OCI-LY7 (cell line): Measurements from ENCODE around the gene SELENOW. TPM values are rescaled to one million over a fixed set of nuclear protein-coding genes. Genes with fewer than 3 reads are reported as not detected.

ENCODE experiments used
- BruUV-seq: library from RNA; stranded (reverse); fragments of 400-500 nt; replicated peaks from 2 replicates; lab custom pipeline; 2021; lab: Mats Ljungman, UMichigan
- CTCF ChIA-PET: fragments of 300-600 bp; sonication (Branson Sonifier 250); formaldehyde crosslinking; loops from one replicate; lab custom pipeline; 2022; ENCODE audit warnings: antibody characterized with exemption; ENCODE audit not compliant: unreplicated experiment; lab: Charles Lee
- POLR2A ChIA-PET: fragments of 300-600 bp; sonication (Branson Sonifier 250); formaldehyde crosslinking; loops from one replicate; lab custom pipeline; 2022; ENCODE audit warnings: antibody characterized with exemption; lab: Charles Lee
- DNase-seq: peaks from one replicate; pipeline ENCODE4 v3.0.0-alpha.2; 2015; ENCODE audit warnings: low spot score
- H2AFZ ChIP-seq: fragments of 200-600 bp; sonication (generic), shearing (Covaris generic); 2 replicates; pipeline ENCODE4 v1.6.1; 2014; ENCODE audit warnings: mild to moderate bottlenecking, antibody characterized with exemption, low read length, moderate library complexity
- H3K27ac ChIP-seq: fragments of 200-600 bp; sonication (generic); 2 replicates; pipeline ENCODE4 v1.5.1; 2014; ENCODE audit warnings: mixed run types, low read depth, mild to moderate bottlenecking, moderate library complexity, low read length, inconsistent platforms; ENCODE audit not compliant: poor library complexity, severe bottlenecking
- H3K36me3 ChIP-seq: fragments of 200-600 bp; sonication (generic); 2 replicates; pipeline ENCODE4 v1.6.1; 2014; ENCODE audit warnings: mild to moderate bottlenecking, antibody characterized with exemption, low read length, moderate library complexity, mixed read lengths; ENCODE audit not compliant: insufficient read depth
- H3K4me1 ChIP-seq: fragments of 200-600 bp; sonication (generic); 2 replicates; pipeline ENCODE4 v1.5.1; 2014; ENCODE audit warnings: mild to moderate bottlenecking, low read length; ENCODE audit not compliant: insufficient read depth, poor library complexity, severe bottlenecking
- H3K4me2 ChIP-seq: fragments of 200-600 bp; sonication (generic); 2 replicates; pipeline ENCODE4 v1.6.1; 2014; ENCODE audit warnings: mild to moderate bottlenecking, low read length
- H3K4me3 ChIP-seq: fragments of 200-600 bp; sonication (generic); 2 replicates; pipeline ENCODE4 v1.5.1; 2014; ENCODE audit warnings: mild to moderate bottlenecking, low read depth, low read length; ENCODE audit not compliant: poor library complexity, severe bottlenecking
- H3K79me2 ChIP-seq: fragments of 200-600 bp; sonication (generic); 2 replicates; pipeline ENCODE4 v1.6.1; 2016; ENCODE audit warnings: low read depth, mild to moderate bottlenecking, low read length, moderate library complexity, mixed read lengths; ENCODE audit not compliant: insufficient read depth
- H3K9me2 ChIP-seq: fragments of 200-600 bp; sonication (generic); 2 replicates; pipeline ENCODE4 v1.6.1; 2016; ENCODE audit warnings: mild to moderate bottlenecking, low read length, mixed read lengths; ENCODE audit not compliant: insufficient read depth
- H3K9me3 ChIP-seq: fragments of 200-600 bp; sonication (generic); 2 replicates; pipeline ENCODE4 v1.6.1; 2014; ENCODE audit warnings: mild to moderate bottlenecking, mixed run types, low read length, mixed read lengths
- H4K20me1 ChIP-seq: fragments of 200-600 bp; sonication (generic); 2 replicates; pipeline ENCODE4 v1.6.1; 2014; ENCODE audit warnings: mild to moderate bottlenecking, antibody characterized with exemption, low read length, moderate library complexity, mixed read lengths; ENCODE audit not compliant: insufficient read depth
- EZH2phosphoT487 ChIP-seq: fragments of 200-600 bp; sonication (generic); IDR thresholded peaks from 2 replicates; pipeline ENCODE4 v1.6.1; 2018; ENCODE audit warnings: low read depth, borderline replicate concordance, mild to moderate bottlenecking, mixed run types, antibody characterized with exemption, low read length, moderate library complexity, mixed read lengths
- intact Hi-C: fragments of 100-400 bp; cut with micrococcal nuclease; formaldehyde crosslinking; loops from one replicate; pipeline ENCODE4 v1.10.0; 2022; ENCODE audit not compliant: unreplicated experiment
- small RNA-seq: library from RNA; depleted of rRNA; stranded (forward); fragments of <200 nt; gene quantifications from one replicate; pipeline ENCODE3, GENCODE V24; 2014
- total RNA-seq, 2 experiments: library from RNA; depleted of rRNA in 1 of 2; stranded (reverse); fragments of >200 nt in 1 of 2; shearing (Covaris generic) in 1 of 2; gene quantifications; 2 replicates each; pipeline ENCODE4 v1.2.3, GENCODE V29; 2014 to 2022
- TF ChIP-seq, protein P1 (sequence below): fragments of 200-600 bp; sonication (generic); conservative IDR thresholded peaks from 2 replicates; pipeline ENCODE4 v1.5.1; 2014; ENCODE audit warnings: mild to moderate bottlenecking, antibody characterized with exemption, low read length, moderate library complexity, mixed read lengths

SELENOW gene
- total RNA-seq, 2 experiments from 2014 or later: 31.2 to 95.5 TPM

DNA sequence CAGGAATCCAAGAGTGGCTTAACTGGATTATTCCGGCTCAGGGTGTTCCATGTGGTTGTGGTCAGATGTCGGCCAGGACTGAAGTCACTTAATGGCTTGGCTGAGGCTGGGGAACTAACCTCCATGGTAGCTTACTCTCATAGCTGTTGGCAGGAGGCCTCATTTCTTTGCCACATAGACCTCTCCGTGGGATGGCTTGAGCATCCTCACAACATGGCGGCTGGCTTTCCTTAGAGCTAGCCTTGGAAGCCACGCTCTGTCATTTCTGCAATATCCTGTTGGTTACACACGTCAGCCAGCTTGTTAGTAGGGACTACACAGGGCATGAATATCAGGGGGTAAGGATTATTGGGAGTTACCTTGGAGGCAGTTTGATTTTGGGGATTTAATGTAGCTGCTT is 48.3 kb downstream of the SELENOW start:
- Histone ChIP-seq H3K36me3 (no peaks in the 10 kb centered on the region), H3K9me2 (no peaks in the 10 kb centered on the region), H3K4me3 (no peak overlapping the region), H3K4me2 (no peak overlapping the region), H3K27ac (no peak overlapping the region), H4K20me1 (no peaks in the 10 kb centered on the region), H3K4me1 (no peaks in the 10 kb centered on the region), H3K79me2 (no peaks in the 10 kb centered on the region), H2AFZ (no peak overlapping the region), H3K9me3 (no peaks in the 10 kb centered on the region)
- ChIA-PET CTCF (no interaction called here), POLR2A (no interaction called here)
- TF ChIP-seq, protein P1, sequence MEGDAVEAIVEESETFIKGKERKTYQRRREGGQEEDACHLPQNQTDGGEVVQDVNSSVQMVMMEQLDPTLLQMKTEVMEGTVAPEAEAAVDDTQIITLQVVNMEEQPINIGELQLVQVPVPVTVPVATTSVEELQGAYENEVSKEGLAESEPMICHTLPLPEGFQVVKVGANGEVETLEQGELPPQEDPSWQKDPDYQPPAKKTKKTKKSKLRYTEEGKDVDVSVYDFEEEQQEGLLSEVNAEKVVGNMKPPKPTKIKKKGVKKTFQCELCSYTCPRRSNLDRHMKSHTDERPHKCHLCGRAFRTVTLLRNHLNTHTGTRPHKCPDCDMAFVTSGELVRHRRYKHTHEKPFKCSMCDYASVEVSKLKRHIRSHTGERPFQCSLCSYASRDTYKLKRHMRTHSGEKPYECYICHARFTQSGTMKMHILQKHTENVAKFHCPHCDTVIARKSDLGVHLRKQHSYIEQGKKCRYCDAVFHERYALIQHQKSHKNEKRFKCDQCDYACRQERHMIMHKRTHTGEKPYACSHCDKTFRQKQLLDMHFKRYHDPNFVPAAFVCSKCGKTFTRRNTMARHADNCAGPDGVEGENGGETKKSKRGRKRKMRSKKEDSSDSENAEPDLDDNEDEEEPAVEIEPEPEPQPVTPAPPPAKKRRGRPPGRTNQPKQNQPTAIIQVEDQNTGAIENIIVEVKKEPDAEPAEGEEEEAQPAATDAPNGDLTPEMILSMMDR: no peak
- TF ChIP-seq EZH2phosphoT487: no peak
- BruUV-seq: no TSS peak
- no peak for DNase-seq
- intact Hi-C loops: no loop called here

DNA sequence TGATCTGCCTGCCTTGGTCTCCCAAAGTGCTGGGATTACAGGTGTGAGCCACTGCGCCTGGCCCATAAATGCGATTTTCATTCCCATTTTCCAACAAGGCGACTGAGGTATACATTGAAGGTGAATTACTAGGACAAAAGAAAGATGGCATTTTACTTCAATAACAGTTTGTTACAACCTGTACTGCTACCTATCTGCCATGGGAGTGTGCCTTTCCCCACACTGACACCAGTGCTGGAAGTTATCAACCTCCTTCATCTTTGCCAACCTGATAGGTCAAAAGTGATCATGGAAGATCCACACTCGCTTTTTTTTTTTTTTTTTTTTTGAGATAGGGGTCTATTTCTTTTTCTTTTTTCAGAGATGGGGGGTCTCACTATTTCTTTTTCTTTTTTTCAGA is 54.2 kb downstream of the SELENOW start:
- DNase-seq: no peak
- H2AFZ ChIP-seq: no peak overlapping the region
- no peaks in the 10 kb centered on the region for H3K36me3 ChIP-seq
- no peak overlapping the region for H3K4me3 ChIP-seq
- no TSS peak for BruUV-seq
- ChIA-PET CTCF (no interaction called here), POLR2A (no interaction called here)
- intact Hi-C loops: no loop called here
- TF ChIP-seq, protein P1: no peak
- TF ChIP-seq EZH2phosphoT487: no peak
- no peaks in the 10 kb centered on the region for H3K79me2 ChIP-seq
- no peak overlapping the region for H3K27ac ChIP-seq
- no peaks in the 10 kb centered on the region for H4K20me1 ChIP-seq
- no peaks in the 10 kb centered on the region for H3K9me3 ChIP-seq
- H3K4me2 ChIP-seq: no peak overlapping the region
- H3K9me2 ChIP-seq: no peaks in the 10 kb centered on the region
- no peaks in the 10 kb centered on the region for H3K4me1 ChIP-seq

Small RNA genes within 50 kb of the gene (small RNA-seq; reads per million reads assigned to genes)
- gene AC008745.1 (not detected), gene SNORD23 (not detected)

Other genes with a start within 250 kb of the SELENOW start
- gene ZNF541, start 205.6 kb upstream of the SELENOW start, total RNA-seq (2014; rRNA removed; shearing (Covaris generic)): not detected in 2 replicates
- not detected in 2 replicates for gene ZNF541, start 205.6 kb upstream of the SELENOW start, total RNA-seq (2022)
- gene BICRA, start 169.6 kb upstream of the SELENOW start, total RNA-seq (2014; rRNA removed; shearing (Covaris generic)): 2.1 and 4.4 TPM in 2 replicates
- gene BICRA, start 169.6 kb upstream of the SELENOW start, total RNA-seq (2022): 16.0 and 16.5 TPM in 2 replicates
- gene EHD2, start 65.3 kb upstream of the SELENOW start, total RNA-seq (2014; rRNA removed; shearing (Covaris generic)): not detected in 2 replicates
- gene EHD2, start 65.3 kb upstream of the SELENOW start, total RNA-seq (2022): not detected in 2 replicates
- 282 and 296 TPM in 2 replicates for gene NOP53, start 33.2 kb upstream of the SELENOW start, total RNA-seq (2014; rRNA removed; shearing (Covaris generic))
- 212 and 302 TPM in 2 replicates for gene NOP53, start 33.2 kb upstream of the SELENOW start, total RNA-seq (2022)
- gene TPRX1, start 25.8 kb downstream of the SELENOW start, total RNA-seq (2014; rRNA removed; shearing (Covaris generic)): not detected in 2 replicates
- not detected in 2 replicates for gene TPRX1, start 25.8 kb downstream of the SELENOW start, total RNA-seq (2022)
- not detected in 2 replicates for gene CRX, start 43.2 kb downstream of the SELENOW start, total RNA-seq (2014; rRNA removed; shearing (Covaris generic))
- gene CRX, start 43.2 kb downstream of the SELENOW start, total RNA-seq (2022): 0.11 TPM in 1 of 2 replicates, not detected in the other
- gene TPRX2, start 80.5 kb downstream of the SELENOW start, total RNA-seq (2014; rRNA removed; shearing (Covaris generic)): not detected in 2 replicates
- not detected in 2 replicates for gene TPRX2, start 80.5 kb downstream of the SELENOW start, total RNA-seq (2022)
- gene SULT2A1, start 107.6 kb downstream of the SELENOW start, total RNA-seq (2014; rRNA removed; shearing (Covaris generic)): not detected in 2 replicates
- not detected in 2 replicates for gene SULT2A1, start 107.6 kb downstream of the SELENOW start, total RNA-seq (2022)
- gene BSPH1, start 213.5 kb downstream of the SELENOW start, total RNA-seq (2014; rRNA removed; shearing (Covaris generic)): not detected in 2 replicates
- gene BSPH1, start 213.5 kb downstream of the SELENOW start, total RNA-seq (2022): not detected in 2 replicates
- not detected in 2 replicates for gene ELSPBP1, start 215.9 kb downstream of the SELENOW start, total RNA-seq (2014; rRNA removed; shearing (Covaris generic))
- not detected in 2 replicates for gene ELSPBP1, start 215.9 kb downstream of the SELENOW start, total RNA-seq (2022)